Measurements from ENCODE around the gene KDM4D.

- no peak for TF ChIP-seq EZH2 (IDR thresholded peaks at IDR 0.05; ENCODE audit: low read depth, unreplicated experiment)
- TF ChIP-seq CTCF (conservative IDR thresholded peaks at IDR 0.05; ENCODE audit: low read depth in 2 of 2) = no peak
- TF ChIP-seq ZNF462 (CRISPR knock-in tag; IDR thresholded peaks at IDR 0.05) = no peak
- TF ChIP-seq ZNF331 (CRISPR knock-in tag; IDR thresholded peaks at IDR 0.05; ENCODE audit: low read depth) = no peak
- no peak for TF ChIP-seq POLR2AphosphoS5 (IDR thresholded peaks at IDR 0.05; ENCODE audit: low read depth)
- no peak for TF ChIP-seq JUNB (IDR thresholded peaks at IDR 0.05; ENCODE audit: unreplicated experiment)
- TF ChIP-seq EZH2phosphoT487 (IDR thresholded peaks at IDR 0.05; ENCODE audit: unreplicated experiment) = no peak
- no peak for TF ChIP-seq REST (IDR thresholded peaks at IDR 0.05; ENCODE audit: unreplicated experiment)
- TF ChIP-seq NANOG (IDR thresholded peaks at IDR 0.05; ENCODE audit: borderline replicate concordance) = no peak
- no peak for TF ChIP-seq STAT1 (IDR thresholded peaks at IDR 0.05; ENCODE audit: unreplicated experiment)
- TF ChIP-seq CREB1 (CRISPR knock-in tag; IDR thresholded peaks at IDR 0.05; ENCODE audit: low read depth) = no peak
- TF ChIP-seq ZNF114 (CRISPR knock-in tag; IDR thresholded peaks at IDR 0.05) = no peak
- no peak for TF ChIP-seq ETS1 (IDR thresholded peaks at IDR 0.05)
Measured at GRCh38 chr11:94975599-94975998, 2.1 kb downstream of the KDM4D start.

Measured in GM23338 (cell line).